Glomerular endothelial cell (primary cell): ENCODE results near the gene VSIG1. TPM values are rescaled to one million over a fixed set of nuclear protein-coding genes. Genes with fewer than 3 reads are reported as not detected.

Source experiments
- DNase-seq: peaks from one replicate; pipeline ENCODE4 v3.0.0-alpha.2; 2011; ENCODE audit warnings: low read depth, low spot score; ENCODE audit errors: extremely low read depth
- total RNA-seq: library from RNA; depleted of rRNA; stranded (reverse); fragments of >200 nt; gene quantifications from 2 replicates; pipeline ENCODE4 v1.2.3, GENCODE V29; 2015

VSIG1 gene
- total RNA-seq, 1 donor from 2014 or later: 1.6 TPM

DNA sequence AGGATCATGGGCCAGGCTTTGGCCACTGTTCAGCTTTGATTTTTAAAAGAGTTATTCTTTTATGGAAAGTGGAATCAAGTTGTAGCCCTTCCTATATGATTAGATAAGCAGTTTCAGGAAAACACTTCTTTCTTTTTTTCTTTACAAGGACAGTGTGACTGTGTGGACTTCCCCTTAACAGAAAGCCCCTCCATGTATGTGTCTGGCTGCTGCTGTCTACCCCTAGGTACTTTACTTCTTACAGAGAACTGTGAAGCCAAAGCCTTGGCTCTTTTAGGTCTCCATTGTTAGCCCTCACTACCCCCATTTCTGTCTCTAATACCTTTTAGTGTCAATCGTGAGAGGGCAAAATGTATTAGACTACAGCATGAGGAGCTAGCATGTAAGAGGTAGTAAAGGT, 19.1 kb downstream of the VSIG1 start:
- DNase-seq: no peak

DNA sequence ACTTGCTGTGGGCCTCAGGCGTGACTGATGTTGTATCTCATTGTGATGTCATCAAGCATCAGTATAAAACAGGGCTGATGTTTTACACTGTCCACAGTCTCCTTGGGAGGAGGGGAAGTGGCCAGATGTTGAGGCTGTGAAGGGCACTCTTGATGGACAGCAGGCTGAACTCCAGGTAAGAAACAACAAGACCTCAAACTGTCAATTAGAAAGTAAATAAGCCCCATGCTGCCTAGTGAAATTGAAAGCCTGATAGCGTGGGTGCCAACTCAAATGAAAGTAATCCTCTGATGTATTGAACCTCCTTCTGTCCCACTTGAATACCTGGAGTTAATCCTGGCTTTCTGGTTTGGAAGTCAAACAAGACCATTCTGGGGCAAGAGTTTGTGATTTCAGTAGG, 19.7 kb downstream of the VSIG1 start:
- DNase-seq: no peak

DNA sequence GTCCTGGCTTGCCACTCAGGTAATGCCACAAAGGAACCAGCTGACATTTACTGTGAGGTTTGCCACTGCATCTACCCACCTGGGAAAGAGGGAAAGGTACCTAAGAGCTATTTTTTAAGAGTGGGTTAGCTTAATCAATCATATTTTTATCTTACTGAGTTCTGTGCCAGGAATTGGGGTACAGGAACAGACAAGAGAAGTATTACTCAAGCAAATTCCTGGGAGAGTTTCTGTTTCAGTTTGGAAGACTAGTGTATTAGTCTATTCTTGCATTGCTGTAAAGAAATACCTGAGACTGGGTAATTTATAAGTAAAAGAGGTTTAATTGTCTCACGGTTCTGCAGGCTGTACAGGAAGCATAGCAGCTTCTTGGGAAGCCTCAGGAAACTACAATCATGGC, 23.3 kb downstream of the VSIG1 start:
- DNase-seq: no peak

DNA sequence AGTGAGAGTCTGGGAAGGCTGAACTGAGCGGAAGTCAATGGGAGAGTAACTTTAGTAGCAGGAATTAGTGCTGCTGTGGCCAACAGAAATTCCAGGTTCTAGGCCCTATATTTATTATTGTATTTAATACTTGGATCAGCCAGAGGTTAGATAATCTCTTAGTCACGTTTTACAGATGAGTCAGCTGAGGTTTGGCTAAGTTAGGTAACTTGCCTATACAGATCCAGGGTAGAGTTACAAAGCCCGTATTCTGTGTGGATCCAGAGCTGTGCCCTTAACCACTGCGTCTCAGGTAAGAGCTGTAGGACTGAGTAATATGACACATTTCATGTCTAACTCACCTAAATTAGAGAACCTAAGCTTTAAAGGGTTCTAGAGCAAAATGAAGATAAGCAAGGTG, 26.0 kb downstream of the VSIG1 start:
- no peak for DNase-seq

DNA sequence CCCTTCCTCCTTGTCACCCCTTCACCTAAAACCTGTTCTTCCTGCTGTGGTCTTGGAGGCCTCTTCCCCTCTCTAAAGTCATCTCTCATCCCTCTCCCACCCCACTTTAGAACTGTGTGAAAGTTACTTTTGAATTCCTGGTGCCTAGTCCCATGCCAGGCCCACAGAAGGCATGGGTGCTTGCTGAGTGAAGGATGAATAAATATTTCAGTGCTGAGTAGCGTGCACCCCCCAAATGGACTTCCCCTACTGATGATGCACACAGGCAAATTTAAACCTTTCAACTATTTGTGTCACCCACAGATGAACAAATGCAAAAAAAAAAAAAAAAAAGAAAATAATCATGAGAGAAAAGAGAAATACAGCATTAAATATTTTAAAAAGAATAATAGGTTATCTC, 26.7 kb downstream of the VSIG1 start:
- no peak for DNase-seq

DNA sequence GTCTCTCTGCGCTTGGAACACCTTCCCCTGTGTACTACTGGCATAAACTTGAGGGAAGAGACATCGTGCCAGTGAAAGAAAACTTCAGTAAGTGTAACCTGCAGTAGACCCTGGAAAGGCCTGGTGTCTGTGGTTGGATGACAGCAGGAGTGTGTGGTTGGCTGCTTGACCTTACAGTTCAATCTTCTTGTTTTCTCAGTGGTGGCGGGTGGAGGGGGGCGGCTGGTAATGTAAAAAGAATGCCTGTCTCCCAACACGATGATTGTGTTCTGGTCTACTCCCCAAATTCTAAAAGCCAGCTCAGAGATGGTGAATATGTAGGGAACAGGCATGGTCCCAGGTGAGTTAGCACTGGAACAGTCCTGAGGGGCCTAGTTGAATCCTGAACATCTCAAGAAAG, 27.9 kb downstream of the VSIG1 start:
- DNase-seq: no peak

DNA sequence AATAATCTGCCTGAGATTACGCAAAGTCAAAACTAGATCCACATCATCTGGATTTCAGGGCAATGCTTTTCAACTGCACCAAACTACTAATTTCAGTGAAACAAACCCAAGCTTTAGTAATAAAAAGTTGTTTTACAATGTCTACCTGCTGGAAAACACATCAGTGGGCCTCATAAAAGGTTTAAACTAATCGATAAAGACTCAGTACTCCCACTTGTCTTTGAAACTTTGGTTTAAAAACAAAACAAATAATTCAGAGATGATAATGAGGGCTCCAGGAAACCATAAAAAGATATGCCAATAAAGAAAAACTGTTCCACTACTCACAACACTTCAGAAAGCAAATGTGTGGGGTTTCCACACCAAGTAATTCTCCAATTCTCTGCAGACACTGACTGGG, 36.2 kb downstream of the VSIG1 start:
- no peak for DNase-seq

DNA sequence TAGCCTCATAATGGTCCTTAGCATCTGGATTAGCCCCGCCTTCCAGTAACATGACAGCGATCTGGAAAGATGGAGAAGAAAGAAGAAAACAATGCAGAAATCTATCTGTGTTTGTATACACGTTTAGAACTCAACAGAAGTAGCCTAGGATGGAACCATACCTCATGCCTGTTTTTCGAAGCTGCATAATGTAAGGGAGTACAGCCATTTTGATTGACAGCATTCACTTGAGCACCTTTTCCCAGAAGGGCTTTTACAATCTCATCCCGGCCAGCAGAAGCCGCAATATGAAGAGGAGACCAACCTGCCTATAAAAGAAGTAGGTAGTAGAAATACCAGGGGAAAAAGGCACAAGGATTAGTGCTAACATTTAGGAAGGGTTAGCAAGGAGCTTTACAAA, 42.9 kb downstream of the VSIG1 start:
- no peak for DNase-seq

DNA sequence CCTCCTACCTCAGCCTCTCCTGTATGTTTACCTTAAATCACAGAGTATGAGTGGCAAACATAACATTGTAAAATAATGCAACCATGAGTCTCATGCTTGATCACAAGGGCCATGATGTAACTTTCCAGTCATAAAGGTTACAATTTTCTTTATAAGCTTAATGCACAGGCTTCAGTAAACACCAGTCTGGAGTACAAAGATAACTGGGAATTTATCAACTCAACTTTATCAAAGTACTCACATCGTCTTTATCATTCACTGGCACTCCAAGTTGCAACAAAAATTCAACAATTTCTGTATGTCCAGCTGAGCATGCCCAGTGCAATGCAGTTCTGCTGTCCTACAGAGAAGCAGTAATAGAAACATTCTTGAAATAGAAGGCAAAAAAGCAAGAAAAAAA, 43.6 kb downstream of the VSIG1 start:
- no peak for DNase-seq

DNA sequence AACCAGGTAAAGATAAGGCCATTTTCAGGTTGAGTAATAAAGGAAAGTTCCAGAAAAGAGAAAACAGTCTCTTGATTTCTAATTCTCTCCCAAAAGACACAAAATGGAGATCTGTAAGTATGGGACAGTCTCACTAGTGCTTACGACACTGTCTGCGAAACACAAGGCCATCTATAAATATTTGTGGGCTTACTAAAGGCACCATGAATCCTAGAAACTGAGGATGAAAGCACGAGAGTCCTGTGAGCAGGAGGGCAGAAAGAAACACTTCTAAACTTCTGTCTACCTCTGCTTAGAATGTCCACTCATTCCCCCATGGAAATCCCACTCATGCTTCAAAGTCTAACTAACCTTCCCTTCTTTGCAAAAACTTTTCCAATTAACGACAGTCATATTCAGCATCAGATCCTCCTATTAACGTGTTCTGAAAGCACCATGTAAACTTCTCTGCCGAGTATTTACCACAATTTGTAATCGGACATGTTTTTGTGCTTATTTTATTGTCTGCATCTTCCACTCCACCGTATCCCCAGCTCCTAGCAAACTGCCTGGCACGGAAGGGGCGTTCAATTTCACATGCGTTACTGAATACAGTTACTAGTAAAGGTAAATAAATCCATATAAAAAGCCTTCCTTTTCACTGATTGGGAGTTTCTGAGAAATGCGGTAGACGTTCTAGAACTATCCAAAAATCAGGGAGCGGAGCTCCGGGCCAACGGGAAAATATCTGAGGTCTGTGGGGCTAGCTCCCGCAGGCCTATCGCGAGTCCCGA, 45.8 kb downstream of the VSIG1 start:
- no peak for DNase-seq

DNA sequence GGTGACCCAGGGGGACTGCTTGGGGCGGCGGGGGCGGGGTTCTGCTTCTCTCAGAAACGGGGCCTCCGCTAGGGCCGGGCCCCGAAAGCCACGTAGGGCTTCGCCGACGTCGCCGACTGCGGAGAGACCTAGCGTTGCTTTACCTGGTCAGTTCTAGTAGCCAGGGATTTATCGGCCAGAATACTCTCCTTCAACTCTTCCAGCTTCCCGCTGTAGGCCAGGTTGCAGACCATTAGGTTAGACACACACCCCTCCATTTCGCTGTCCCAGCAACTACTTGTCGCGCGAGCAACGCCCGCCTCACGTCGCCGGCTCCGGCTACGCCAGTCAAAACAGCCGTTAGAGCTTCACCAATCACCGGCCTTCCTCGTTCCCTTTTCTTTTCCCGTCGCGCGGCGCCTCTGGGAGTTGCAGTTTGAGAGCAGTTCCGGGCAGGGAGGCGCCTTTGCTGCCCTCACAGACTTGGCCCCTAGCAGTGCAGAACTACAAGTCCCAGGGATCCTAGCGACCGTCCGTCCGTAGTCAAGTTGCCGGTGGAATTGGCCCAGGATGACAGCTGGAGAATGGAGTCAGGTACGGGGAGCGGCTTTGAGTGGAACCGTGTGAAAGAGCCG, 46.5 kb downstream of the VSIG1 start, which contains the start of the genes ATG4A and PSMD10:
ATG4A (plus strand) TSS at position 515 of the 614 bp plus-strand sequence; CDS start at position 564, 49 bp downstream.
PSMD10 (minus strand) TSS at position 279 of the 614 bp plus-strand sequence; CDS start at position 257, 22 bp downstream.
- peak; percentile 73 for DNase-seq

DNA sequence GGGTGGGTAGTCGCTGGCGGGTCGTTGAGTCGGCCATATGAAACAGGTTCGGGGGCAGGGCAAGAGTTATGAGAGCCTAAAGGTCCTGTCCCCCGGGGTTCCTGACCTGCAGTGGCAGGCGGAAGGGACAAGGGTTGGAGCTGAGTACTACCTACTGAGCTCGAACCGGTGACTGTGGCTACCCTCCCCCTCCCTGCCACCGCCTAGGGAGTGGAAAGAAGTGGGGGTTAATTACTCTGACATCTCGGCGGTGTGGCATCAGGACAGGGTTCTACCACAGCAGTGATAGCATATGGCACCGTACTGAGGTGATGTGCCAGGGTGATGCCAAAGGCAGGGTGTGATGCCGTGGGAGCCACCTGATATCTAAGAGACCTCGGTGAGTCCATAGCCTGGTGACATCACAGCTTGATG, 47.0 kb downstream of the VSIG1 start:
- DNase-seq: no peak

DNA sequence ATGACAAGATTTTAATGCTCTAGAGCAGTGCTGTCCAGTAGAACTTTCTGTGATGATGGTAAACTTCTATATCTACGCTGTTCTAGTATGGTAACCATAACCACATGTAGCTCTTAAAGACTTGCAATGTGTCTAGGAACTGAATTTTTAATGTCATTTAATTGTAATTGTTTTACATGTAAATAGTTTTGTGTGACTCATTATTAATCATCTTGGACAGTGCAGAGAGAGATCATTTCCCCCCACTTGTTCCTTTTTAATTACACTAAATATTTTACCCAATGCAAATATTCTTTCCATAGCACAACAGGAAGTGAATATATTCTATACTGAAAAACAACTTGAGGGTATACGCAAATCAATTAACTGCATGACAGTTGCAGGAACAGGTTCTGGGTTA, 52.5 kb downstream of the VSIG1 start:
- no peak for DNase-seq

DNA sequence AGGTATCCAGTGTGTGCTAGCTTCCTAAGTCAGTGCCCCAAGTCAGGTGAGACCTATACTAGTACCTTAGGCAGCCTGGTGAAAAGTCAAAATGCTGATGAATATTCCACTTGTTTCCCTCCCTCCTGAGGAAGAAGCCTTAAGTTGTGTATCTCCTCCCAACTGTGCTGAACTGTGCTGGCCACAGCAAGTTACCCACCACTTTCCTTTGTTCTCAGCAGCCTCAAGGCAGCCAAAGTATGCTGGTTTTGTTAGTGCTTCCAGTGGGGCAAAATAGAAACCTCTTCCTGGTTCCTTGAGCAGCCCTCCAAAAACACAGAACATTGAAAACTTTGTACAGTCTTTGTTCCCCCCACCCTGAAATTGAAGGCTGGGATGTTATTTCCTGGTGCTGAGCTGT, 60.6 kb downstream of the VSIG1 start:
- DNase-seq: no peak

DNA sequence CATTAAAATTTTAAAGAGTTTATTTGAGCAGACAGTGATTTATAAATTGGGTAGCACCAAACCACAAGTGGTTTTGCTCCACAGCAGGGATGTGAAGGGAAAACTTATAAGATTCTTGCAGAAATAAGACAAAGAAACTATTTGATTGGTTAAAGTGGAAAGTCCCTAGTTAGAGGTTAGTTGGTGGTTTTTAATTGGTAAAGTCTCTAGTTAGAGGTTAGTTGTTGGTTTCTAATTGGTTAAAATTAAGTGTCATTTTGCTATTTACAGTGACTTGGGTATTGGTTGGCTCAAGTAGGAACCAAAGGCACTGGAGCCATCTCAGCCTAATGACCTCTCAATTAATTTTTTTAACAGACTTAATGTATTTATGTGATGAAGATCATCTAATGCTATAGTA, 69.7 kb downstream of the VSIG1 start:
- DNase-seq: no peak

DNA sequence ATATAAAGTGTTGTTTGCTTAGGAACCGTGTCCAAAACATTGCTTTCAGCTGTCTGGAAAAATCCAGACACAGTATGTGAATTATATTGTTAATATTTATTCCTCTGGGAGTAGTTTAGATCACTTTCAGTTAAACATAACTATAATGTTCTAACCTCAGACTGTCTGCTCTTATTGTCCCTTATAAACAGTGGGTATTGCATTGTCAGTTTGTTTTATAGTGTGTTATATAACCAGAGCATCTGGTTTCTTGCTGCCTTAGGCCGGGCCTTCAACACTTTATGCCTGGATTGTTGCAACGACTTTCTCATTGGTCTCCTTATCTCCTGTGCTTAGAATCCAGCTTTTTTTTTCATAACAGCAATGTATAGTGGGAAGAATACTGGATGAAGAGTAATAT, 73.1 kb downstream of the VSIG1 start:
- no peak for DNase-seq

DNA sequence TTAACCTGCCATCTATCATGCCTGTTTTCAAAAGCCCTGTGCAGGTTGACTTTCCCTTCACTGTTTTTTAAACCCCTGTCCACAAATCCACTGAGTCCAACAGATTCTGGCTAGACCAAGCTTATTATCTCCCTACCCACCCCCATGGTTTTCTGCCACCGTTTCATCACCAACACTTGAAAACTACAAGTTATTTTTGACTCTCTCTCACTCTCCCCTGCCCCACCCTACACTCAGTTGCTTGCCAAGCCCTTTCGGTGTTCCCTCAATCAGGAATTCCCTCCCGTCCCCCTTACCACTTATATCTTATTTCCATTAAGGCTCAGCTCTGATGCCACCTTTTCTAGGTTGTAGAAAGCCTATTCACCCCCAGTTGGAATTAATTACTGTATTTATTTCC, 76.4 kb downstream of the VSIG1 start:
- DNase-seq: no peak

DNA sequence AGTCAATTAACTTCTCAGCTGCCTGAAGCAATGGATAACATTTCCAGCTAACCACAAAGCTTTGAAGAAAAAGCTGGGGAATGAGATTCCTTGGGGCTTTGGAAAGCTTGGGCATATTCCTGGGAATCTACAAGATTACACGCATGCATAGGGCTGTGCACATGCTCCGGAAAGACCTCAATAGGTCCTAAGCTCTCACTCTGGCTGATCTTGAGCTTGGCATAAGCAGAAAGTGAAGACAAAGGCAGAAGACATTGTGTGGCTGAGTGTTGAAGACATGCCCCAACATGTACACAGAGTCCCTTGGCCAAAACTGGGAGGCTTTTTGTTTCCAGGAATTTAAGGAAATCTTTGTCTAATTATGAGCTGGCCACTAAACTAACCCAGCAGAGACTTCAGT, 77.9 kb downstream of the VSIG1 start:
- DNase-seq: no peak

DNA sequence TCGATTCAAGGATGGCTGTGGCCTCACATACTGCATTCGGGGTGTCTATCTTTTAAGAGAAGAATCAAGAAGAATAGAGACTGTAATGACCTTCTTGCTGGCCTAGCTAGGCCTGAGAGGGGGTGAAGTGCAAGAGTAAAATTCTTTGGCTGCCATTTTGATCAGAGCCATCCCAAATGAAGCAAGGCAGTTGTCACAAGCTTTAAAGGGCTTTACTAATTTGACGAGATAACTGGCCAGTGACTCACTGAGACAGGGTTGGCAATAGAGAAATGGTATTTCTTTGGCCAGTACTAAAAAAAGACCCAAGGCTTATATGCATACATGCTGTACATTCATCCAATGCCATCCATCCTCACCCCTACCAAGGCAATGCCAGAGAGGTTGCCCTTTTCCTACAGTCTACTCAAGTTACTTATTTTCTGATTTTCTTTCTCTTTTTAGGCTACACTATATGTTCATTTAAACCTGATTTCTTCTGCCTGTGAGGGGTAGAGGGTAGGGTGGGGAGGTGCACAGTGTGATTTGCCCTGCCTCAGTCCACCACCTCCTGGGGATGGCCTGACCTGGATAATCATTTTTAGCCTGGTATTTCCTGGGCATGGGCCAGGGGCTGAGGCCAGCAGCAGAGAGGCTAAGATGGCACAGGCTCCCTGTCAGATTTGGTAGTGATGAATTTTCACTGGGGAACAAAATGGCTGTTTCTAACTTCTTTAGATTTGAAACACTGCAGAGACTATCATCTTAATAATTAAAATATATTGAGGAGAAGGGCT, 78.9 kb downstream of the VSIG1 start:
- DNase-seq: no peak

DNA sequence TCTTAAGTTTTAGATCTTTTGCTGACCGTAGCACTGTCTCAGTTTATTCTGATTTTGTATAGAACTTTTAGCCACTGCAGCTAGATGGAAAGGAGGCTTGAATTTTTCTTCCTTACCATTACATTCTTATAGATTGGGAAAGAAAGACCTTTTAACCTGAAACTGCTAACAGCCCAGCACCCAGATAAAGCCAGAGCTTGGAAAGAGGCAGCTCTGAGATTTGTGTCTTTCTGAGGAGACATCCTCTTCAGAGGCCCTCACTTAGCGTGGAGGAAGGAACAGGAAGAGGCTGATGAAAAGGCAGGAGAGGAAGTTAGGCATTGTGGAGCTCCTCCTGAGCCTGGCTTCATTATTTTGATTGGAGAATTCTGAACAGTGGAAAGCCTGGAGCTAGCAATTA, 81.8 kb downstream of the VSIG1 start:
- no peak for DNase-seq

DNA sequence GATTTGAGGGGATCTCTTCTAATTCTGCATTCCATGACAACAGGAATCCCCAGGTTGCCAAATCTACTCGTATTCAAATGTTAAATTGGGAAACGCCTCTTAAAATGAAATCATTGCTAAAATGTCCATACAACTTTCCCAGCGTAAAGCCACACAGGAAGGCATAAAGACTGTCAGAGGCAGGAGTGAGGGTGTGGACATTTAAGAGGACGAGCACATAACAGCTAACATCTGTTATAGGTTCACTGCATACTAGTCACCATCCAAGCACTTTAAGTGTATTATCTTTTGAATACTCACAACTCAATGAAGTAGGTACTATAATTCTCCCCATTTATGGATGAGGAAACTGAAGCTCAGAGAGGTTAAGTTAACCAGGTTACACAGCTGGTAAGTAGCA, 82.3 kb downstream of the VSIG1 start:
- DNase-seq: no peak
